GM19238 (cell line): ENCODE data around the gene ARHGAP18.

ENCODE experiments used
- DNase-seq: peaks from one replicate; pipeline ENCODE4 v3.0.0; 2011; ENCODE audit warnings: low spot score; ENCODE audit not compliant: insufficient read length

Gene ARHGAP18

GRCh38 chr6:129670634-129671033 is 39.3 kb downstream of the ARHGAP18 start:
- DNase-seq = no peak

GRCh38 chr6:129667621-129668020 is 42.4 kb downstream of the ARHGAP18 start:
- no peak for DNase-seq

GRCh38 chr6:129667034-129667433 is 42.9 kb downstream of the ARHGAP18 start:
- DNase-seq = no peak

- no peak for DNase-seq
Observed at GRCh38 chr6:129665555-129665954, 44.4 kb downstream of the ARHGAP18 start.

GRCh38 chr6:129663531-129663930 is 46.4 kb downstream of the ARHGAP18 start:
- DNase-seq = no peak

DNA sequence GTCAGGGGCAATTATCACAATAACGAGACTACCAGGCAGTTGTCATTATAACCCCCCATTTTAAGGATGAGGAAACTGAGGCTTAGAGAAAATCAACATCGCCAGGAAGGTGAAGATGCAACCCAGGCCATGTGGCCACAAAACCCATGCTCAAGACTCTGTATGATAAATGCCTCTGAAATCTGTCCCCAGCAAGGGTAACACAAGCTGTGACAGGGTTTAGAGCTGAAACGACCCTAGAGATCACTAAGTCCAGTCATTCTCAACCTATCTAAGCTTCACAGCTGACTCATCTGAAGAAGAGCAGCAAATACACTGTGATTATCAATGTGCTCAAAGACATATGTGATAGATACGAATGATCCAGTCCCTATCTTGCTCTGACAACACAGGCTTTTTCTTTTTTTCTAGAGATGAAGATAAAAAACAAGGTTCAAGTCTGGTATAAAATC is 47.0 kb downstream of the ARHGAP18 start:
- DNase-seq = no peak

GRCh38 chr6:129662406-129662766 is 47.6 kb downstream of the ARHGAP18 start:
- no peak for DNase-seq

DNA sequence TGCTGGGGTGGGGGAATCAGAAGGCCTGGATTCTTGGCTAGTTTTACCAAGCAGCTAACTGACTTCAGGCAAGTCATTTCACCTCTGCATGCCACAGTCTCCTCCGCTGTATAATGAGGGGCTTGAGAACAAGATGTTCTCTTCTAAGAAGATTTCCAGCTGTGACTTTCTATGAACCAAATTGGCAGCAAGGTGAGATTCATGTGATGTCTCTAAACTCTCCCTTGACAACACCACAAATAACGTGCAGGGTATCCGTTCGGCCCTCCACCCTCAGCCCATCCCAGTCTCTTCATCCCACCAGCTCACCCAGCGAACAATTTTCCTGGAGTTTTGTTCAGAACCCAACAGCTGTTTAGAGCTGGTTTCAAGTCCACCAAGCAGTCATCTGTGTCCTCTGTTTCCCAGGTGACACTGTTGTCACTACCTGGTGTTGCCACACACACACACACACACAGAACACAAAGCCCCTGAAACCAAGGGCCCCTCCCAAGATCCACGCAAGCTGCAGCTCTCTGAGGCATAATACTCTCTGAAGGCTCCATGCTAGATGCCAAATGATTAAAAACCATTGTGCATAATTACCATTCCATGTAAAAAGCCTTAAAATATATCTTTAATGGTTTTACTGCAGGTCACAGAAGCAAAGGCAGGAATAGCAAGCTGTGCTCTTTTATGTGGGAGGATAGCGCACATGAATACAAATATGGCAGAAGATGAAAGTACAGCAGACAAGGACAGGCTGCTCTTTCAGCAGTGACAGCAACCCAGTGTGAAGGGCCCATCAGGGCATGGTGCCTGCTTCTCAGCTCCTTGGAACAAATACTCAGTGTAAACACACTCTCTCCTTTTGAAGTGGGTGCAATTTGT is 48.2 kb downstream of the ARHGAP18 start:
- DNase-seq = no peak

DNA sequence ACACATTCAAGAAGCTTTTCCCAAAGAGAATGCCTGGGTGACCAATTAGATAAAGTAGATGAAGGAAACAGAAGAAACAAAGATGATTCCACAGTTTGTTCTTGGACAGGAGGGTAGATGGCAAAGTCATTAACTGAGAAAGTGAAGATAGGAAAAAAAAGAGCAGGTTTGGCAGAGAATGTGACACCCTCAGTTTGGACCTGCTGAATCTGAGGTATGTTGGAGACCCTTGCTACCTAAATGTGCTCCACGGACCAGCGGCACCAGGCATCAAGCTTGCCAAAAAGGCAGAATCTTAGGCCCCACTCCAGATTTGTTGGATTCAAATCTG is 49.7 kb downstream of the ARHGAP18 start:
- no peak for DNase-seq

DNA sequence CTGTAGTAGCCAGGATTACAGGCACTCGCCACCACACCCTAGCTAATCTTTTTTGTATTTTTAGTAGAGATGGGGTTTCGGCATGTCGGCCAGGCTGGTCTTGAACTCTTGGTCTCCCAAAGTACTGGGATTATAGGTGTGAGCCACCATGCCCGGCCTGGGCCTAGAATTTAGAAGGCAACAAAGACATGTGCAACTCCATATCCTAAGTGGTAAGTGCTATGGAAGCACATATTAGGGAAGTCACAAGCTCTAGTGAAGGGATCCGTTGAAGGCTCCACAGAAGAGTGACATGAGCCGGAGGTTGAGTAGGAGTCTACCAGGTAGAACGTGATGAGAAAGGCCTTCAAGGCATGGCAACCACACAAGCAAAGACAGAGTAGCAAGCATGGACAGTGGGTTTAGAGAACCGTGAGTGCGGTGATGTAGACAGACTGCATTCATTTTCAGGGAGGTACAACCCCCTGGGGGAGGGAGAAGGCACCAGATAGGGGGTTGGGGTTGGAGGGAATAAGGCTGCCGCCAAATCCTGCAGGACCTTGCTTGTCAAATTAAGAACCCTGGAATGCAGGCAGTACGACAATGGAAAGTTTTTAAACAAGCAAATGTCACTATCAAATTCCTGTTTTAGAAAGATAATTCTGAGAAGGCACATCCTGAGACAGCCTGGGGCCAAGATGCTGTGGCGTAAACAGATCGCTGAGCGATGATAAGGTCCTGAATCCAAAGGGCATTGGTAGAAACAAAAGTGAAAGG is 50.2 kb downstream of the ARHGAP18 start:
- no peak for DNase-seq

DNA sequence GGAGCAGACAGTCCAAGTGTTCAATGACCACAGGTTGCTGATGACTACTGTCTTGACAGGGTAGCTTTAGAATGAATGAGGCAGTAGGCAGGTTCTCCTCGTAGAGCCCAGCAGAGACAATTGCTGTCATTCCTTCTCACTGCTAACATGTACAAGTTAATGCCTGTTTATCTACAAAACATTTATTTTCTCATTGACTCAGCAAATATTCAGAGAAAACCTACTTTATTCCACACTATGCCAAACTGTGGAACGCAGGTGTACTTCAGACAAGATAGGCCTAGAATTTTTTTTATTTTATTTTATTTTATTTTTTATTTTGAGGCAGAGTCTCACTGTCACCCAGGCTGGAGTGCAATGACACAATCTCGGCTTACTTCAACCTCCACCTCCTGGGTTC is 50.8 kb downstream of the ARHGAP18 start:
- no peak for DNase-seq

DNA sequence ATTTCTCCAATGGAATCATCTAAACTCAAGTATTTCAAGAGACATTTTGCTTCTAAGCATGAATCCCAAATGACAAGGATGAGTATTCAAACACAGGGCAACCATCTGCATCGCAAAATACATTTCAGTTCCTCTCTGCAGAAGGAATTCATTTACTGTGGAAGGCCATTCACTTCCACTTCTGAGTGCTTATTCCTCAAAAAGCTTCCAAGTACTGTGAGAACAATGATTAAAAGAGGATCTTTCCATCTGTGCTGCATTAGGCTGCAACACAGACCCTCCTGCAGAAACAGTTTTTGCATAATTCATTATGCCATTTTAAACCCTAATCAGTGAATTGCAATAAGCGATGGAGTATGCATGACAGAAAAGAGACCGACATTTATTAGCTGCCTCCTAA is 52.5 kb downstream of the ARHGAP18 start:
- no peak for DNase-seq

DNA sequence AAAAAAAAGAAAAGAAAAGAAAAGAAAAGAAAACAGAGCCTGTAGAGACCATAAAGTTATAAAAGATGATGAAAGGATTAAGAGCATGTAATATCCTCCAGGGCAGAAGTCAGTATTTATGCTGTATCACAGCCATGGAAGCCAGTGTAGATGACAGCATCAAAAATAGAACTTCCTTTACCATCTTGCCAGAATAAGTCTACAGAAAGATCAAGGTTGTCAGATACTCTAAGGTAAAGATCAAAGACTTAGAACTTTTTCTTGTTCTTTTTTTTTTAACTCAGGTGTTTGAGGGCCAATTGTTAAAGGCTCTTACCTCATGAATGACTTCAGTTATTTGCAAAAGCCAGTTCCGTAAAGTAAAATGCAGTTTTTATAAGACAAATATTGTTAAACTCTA is 54.6 kb downstream of the ARHGAP18 start:
- no peak for DNase-seq

DNA sequence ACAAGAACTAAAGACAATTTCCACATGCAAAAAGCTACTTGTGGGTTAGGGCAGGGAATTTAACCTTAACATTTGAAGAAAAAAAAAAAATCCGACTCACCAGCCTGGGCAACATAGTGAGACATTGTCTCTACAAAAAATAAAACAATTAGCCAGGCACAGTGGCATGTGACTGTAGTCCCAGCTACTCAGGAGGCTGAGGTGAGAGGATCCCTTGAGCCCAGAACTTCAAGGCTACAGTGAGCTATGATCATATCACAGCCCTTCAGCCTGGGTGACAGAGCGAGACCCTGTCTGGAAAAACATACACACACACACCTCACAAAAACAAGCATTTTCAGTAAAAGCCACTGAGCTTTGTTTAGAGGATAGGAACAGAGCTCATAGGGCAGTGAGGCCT is 56.2 kb downstream of the ARHGAP18 start:
- no peak for DNase-seq

DNA sequence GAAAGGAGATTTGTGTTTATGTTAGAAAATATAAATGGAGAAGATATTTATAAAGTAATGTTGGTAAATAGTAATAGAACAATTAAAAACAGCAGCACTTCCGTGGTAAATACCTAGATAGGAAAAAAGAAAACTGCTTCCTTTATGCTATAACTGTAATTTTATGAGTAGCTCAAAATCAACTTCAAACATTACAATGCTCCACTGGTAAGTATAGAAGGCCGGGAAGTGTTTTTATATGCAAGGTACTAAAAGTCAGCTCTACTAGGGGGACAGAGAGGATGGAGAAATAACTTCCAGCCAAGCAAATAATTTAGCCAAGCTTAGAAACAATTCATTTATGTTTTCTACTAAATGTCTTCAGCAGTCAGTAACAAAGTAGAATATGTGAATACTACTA is 56.7 kb downstream of the ARHGAP18 start:
- no peak for DNase-seq

GRCh38 chr6:129651291-129651691 is 58.7 kb downstream of the ARHGAP18 start:
- no peak for DNase-seq

DNA sequence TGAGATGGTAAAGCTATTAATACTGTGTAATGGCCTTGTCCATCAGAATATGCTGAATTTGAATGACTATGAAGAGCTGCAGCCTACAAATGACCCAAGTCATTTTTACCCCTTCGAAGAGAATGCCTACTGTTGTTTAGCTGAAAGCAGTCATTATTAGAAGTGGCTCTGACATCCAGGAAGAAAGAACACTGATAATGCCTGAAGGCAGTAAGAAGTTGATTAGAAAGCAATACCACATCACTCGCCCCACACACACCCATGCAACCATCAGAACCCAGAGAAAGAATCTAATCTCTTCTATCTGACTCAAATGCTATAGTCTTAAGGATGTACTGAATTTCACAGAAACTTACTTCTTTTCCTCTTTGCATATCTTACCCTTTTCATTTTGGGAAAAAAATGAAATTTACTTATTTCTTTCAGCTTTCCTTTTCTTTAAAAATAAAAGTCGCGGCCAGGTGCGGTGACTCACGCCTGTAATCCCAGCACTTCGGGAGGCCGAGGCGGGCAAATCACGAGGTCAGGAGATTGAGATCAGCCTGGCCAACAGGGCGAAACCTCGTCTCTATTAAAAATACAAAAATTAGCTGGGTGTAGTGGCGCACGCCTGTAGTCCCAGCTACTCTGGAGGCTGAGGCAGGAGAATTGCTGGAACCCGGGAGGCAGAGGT is 61.0 kb downstream of the ARHGAP18 start:
- no peak for DNase-seq

GRCh38 chr6:129647044-129647443 is 62.9 kb downstream of the ARHGAP18 start:
- DNase-seq = no peak

DNA sequence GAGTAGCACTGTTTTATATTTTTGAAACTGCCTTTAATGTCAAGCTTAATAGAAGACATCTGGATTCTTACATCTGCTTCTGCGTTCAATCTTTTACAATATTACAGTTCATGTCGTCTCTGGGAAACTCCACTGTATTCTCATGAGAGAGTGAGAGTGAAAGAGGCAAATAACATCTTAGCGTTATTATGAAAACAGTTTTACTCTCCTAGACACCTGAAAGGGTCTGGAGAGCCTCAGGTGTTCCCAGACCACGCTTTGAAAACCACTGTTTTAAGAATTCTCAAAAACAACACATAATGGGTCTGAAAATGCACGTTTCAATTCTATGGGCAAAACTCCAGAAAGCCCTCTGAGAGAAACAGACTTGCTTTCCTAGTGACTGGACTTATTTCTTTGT is 63.3 kb downstream of the ARHGAP18 start:
- DNase-seq = no peak

GRCh38 chr6:129645830-129646579 is 64.0 kb downstream of the ARHGAP18 start:
- no peak for DNase-seq

DNA sequence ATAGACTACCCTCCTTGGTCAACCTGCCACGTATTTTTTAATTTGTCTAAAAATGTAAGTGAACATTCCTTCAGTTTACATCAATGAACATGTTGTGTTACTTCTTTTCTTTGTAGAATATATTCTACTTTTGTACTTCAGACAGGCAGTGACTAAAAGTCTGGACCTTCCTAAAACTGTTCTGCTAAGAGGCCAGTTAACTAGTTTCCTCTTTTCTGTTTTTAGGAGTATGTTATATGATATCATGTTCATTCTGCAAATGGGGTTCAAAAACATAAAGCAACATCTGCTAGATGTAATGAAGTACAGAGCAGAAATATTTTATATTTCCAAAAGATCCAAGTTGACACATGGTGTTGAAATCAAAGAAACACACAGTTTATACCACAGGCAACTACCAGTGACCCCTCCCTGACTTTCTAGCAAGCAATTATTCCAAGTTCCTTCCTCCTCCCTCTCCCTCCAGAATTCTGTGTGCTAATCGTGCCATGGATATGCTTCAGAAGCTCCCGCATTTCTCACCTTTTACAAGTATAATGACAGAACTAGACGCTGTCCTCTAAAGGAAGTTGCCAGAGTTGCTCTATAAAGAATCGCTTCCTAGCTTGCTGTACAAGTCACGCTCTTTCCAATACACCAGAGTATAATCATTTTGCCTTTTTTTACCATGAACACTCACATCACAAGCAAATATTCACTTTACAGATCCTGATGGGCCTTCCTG is 64.7 kb downstream of the ARHGAP18 start:
- no peak for DNase-seq
